ENCODE results near the gene CPSF4. TPM values are rescaled to one million over a fixed set of nuclear protein-coding genes. Genes with fewer than 3 reads are reported as not detected.
"Not testable (repeated sequence)": the region's sequence is repeated elsewhere in the genome, so short reads cannot be mapped to it uniquely, and the experiment has no call there.

The CPSF4 gene
- total RNA-seq, 2 donors from 2014 or later: 59.2 to 65.9 TPM

DNA sequence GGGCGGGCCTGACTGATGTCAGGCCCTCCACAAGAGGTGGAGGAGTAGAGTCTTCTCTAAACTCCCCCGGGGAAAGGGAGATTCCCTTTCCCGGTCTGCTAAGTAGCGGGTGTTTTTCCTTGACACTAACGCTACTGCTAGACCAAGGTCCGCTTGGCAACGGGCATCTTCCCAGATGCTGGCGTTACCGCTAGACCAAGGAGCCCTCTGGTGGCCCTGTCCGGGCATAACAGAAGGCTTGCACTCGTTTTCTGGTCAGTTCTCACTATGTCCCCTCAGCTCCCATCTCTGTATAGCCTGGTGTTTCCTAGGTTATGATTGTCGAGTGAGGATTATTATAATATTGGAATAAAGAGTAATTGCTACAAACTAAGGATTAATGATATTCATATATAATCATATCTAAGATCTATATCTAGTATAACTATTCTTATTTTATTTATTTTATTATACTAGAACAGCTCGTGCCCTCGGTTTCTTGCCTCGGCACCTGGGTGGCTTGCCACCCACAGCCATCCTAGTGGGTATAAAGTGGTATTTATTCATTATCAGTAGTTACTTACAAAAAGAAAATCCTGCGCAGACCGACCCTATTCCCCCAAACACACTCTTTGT lies 23.1 kb upstream of the CPSF4 start:
- not testable (repeated sequence) for H3K9me3 Mint-ChIP-seq; ATAC-seq (replicated peaks in 1 of 2); H3K27ac Mint-ChIP-seq; H3K27me3 Mint-ChIP-seq (ENCODE audit: low read depth); H3K4me3 Mint-ChIP-seq
- H3K4me1 Mint-ChIP-seq (ENCODE audit: low read depth): peaks cover 23% of the 10 kb centered on the region
- H3K36me3 Mint-ChIP-seq (ENCODE audit: insufficient read depth in 2 of 2): peaks cover 18 to 45% of the 10 kb centered on the region in 2 donors
- peak; percentile 30 to 43 for DNase-seq

DNA sequence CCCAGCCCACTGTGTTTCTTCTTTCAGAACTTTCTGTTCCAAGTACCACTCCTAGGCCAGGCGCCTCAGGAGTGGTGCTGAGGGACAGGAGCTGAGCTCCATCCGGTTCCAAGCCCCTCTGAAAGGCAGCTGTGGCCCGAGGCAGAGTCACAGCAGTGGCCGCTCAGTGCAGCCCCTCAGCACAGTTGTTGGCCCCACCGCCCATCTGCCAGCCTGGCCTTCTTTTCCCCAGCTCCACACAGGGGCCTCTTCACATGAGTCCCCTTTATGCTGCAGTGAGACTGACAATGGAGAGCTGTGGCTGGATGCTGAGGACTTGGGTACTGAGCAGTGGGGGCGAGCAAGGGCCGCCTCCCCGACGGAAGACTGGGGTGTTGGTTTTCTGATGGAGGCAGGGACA lies 20.5 kb upstream of the CPSF4 start:
- no peak overlapping the region for H3K27ac Mint-ChIP-seq
- H3K27me3 Mint-ChIP-seq (ENCODE audit: low read depth): no peaks in the 10 kb centered on the region
- H3K9me3 Mint-ChIP-seq: no peaks in the 10 kb centered on the region
- no peak overlapping the region for H3K4me3 Mint-ChIP-seq
- peaks cover 10 to 32% of the 10 kb centered on the region in 2 donors for H3K36me3 Mint-ChIP-seq (ENCODE audit: insufficient read depth in 2 of 2)
- H3K4me1 Mint-ChIP-seq (ENCODE audit: low read depth): peaks cover 18% of the 10 kb centered on the region
- ATAC-seq (replicated peaks in 1 of 2) (no peak), DNase-seq (no peak)

DNA sequence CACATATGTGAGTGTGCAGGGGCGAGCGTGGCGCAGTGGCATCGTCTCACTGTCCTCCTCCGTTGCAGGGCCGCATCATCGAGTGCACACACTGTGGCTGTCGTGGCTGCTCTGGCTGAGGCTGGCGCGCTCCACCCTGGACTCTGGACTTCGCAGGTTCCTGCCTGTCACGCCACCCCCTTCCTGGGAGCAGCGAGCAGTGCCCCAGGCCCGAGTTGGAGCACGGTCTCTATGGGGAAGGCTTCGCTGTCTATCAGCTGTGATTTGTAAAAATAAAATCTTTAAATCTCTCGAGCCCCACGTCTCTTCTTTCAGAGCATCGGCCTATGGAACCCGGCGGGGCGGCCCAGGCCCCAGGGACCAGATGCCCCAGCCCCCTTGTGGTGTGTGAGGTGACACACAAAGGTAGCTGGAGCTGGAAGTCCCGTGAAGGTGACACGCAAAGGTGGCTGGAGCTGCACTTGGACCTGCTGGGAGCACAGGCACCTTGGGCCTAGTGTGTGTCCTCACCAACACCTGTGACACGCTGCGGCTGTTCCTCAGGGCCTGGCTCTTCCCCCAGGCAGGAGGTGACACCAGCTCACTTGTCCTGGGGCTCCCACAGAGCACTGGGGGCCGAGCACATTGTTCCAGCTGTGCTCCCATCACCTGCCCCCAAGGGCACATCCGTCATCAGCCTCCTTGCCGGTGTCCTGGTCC lies 19.3 kb upstream of the CPSF4 start:
- H3K9me3 Mint-ChIP-seq: no peaks in the 10 kb centered on the region
- H3K36me3 Mint-ChIP-seq (ENCODE audit: insufficient read depth in 2 of 2): peaks cover 10 to 31% of the 10 kb centered on the region in 2 donors
- no peak for DNase-seq
- ATAC-seq (replicated peaks in 1 of 2): peak in 1 of 2 donors; percentile 24
- H3K27ac Mint-ChIP-seq: no peak overlapping the region
- H3K4me1 Mint-ChIP-seq (ENCODE audit: low read depth): peaks cover 18% of the 10 kb centered on the region
- H3K27me3 Mint-ChIP-seq (ENCODE audit: low read depth): no peaks in the 10 kb centered on the region
- H3K4me3 Mint-ChIP-seq: no peak overlapping the region

DNA sequence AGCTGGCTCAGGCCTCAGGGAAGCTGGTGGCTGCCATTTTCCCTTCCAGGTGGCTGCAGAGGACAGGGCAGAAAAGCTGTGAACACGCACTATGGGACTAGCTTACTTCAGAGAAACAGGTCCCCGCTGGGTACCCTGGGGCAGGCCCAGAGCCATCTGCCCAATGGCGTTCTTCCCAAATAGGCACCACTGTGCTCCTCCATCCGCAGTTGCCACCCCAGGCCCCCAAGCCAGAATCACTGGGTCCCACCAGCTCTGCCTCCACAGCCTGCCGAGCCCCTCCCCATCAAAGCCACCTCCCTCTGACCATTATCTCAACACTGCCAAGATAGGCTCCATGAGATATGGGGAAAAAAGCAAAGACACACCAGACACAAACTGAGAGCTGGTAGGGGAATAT lies 18.5 kb upstream of the CPSF4 start:
- Mint-ChIP-seq H3K27me3 (ENCODE audit: low read depth) (no peaks in the 10 kb centered on the region), H3K27ac (no peak overlapping the region), H3K36me3 (ENCODE audit: insufficient read depth in 2 of 2) (peaks cover 6 to 26% of the 10 kb centered on the region in 2 donors), H3K4me1 (ENCODE audit: low read depth) (peaks cover 15% of the 10 kb centered on the region), H3K9me3 (no peaks in the 10 kb centered on the region), H3K4me3 (no peak overlapping the region)
- ATAC-seq (replicated peaks in 1 of 2) (no peak), DNase-seq (no peak)

DNA sequence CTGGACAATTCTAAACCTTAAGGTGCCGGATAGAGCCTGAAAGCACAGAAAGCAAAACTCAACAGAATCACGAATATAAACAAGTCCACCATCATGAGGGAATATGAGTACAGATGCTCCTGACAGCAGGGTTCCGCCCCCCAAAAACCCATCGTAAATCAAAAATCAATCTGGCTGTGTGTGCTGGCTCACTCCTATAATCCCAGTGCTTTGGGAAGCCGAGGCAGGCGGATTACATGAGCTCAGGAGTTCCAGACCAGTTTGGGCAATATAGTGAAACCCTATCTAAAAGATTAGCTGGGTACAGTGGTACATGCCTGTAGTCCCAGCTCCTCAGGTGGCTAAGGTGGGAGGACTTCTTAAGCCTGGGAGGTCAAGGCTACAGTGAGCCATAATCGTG lies 17.8 kb upstream of the CPSF4 start:
- H3K36me3 Mint-ChIP-seq (ENCODE audit: insufficient read depth in 2 of 2): peaks cover 6 to 25% of the 10 kb centered on the region in 2 donors
- no peak overlapping the region for H3K4me3 Mint-ChIP-seq
- ATAC-seq (replicated peaks in 1 of 2) (no peak), DNase-seq (no peak)
- H3K27ac Mint-ChIP-seq: no peak overlapping the region
- H3K27me3 Mint-ChIP-seq (ENCODE audit: low read depth): no peaks in the 10 kb centered on the region
- peaks cover 10% of the 10 kb centered on the region for H3K4me1 Mint-ChIP-seq (ENCODE audit: low read depth)
- no peaks in the 10 kb centered on the region for H3K9me3 Mint-ChIP-seq

DNA sequence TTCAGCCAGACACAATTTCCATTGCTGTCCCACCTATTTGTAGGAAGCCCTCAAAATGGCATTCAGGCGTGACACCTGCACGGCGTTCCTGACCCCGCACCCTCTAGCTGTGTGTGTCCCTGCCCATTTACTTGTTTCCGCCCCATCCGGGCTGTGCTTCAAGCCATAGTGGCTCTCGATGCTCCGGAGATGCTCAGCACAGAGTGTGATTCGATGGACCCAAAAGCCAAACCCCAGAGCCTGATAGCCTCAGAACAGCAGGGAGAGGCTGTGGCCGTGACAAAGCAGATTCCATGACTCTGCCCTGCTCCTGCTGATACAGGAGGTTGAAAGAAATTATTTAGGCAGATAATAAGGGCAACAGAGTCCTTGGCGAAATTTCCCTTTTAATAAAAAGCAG lies 16.6 kb upstream of the CPSF4 start:
- Mint-ChIP-seq H3K4me1 (ENCODE audit: low read depth) (peaks cover 4% of the 10 kb centered on the region), H3K27me3 (ENCODE audit: low read depth) (no peaks in the 10 kb centered on the region), H3K4me3 (no peak overlapping the region), H3K27ac (no peak overlapping the region), H3K36me3 (ENCODE audit: insufficient read depth in 2 of 2) (peaks cover 6 to 13% of the 10 kb centered on the region in 2 donors), H3K9me3 (no peaks in the 10 kb centered on the region)
- DNase-seq: no peak
- no peak for ATAC-seq (replicated peaks in 1 of 2)

DNA sequence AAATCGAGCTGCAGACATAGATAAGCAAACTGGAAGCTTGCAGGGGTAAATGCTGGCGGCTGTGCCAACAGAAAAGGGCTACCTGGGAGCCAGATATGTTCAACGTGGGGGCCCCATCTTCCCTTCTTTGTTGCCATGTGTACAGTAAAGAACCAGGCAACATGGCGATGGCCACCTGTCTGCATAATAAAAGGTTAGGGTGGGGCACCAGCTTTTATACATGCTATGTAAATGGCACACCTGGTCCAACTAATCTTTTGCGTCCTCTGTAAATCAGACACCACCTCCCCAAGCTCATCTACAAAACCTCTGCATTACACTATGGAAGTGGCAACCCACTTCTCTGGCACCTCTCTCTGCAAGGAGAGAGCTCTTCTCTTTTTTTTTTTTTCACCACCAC lies 16.1 kb upstream of the CPSF4 start:
- Mint-ChIP-seq H3K4me1 (ENCODE audit: low read depth) (no peaks in the 10 kb centered on the region), H3K4me3 (no peak overlapping the region), H3K36me3 (ENCODE audit: insufficient read depth in 2 of 2) (peaks cover 3 to 8% of the 10 kb centered on the region in 2 donors), H3K27ac (no peak overlapping the region), H3K27me3 (ENCODE audit: low read depth) (no peaks in the 10 kb centered on the region), H3K9me3 (no peaks in the 10 kb centered on the region)
- ATAC-seq (replicated peaks in 1 of 2) (no peak), DNase-seq (no peak)

DNA sequence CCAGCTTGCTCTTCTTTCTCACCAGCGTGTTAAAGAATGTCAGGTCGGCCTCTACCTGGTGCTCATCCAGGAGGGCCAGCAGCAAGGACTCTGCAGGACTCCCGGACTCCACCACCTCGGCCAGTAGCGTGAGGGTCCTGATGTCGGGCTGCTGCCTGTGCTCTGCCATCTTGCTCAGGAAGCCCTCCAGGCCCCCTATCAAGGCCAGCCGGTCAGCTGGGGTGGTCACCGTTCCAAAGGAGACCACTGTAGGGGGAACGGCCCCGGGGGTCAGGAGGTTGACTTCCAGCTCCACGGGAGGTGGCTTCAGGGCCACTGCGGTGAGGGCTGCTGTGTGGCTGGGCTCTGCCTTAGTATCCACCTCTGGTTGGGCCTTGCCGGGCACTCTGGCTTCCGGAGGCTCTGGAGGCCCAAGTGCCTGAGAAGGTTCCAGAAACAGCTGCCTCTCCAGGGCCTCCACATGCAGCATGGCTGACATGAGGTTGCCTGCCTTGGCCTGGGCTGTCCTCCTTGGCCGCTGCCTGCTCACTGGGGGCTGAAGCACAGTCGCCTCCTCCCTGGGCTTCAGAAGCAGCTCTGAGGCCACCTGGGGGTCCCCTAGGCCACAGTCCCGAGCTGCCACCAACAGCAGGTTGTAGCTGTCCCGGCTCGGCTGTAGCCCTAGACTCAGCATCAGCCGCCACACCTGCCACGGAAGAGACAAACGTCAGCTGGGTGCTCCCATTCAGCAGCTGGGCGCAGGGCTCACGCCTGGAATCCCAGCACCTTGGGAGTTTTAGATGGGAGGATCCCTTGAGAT lies 13.6 kb upstream of the CPSF4 start:
- no peak overlapping the region for H3K27ac Mint-ChIP-seq
- no peaks in the 10 kb centered on the region for H3K27me3 Mint-ChIP-seq (ENCODE audit: low read depth)
- no peak overlapping the region for H3K4me3 Mint-ChIP-seq
- ATAC-seq (replicated peaks in 1 of 2) (no peak), DNase-seq (no peak)
- no peaks in the 10 kb centered on the region for H3K4me1 Mint-ChIP-seq (ENCODE audit: low read depth)
- no peaks in the 10 kb centered on the region for H3K9me3 Mint-ChIP-seq
- H3K36me3 Mint-ChIP-seq (ENCODE audit: insufficient read depth in 2 of 2): peaks cover 4% of the 10 kb centered on the region in 2 donors

DNA sequence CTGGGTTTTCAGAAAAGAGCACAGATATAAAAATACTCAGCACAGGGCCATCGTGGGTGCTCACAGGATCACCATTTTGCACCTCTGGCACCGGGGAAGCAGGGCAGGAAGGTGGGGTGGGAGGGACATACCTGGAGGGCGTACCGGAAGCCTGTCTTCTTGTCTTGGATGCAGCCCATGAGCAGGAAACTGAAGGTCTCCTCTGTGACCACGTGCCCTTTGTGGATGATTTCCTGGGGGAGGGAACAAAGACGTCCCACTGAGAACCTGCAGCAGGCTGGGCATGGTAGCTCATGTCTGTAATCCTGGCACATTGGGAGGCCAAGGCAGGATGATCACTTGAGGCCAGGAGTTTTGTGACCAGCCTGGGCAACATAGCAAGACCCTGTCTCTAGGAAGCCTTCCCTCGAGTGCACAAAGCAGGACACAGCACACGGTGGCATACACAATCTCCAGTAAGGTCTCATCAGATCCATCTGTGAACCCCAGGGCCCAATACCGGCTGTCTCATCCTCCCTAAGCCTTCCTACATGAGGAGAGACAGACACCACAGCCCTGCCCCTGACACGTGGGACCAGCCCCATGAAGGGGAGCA lies 9.7 kb upstream of the CPSF4 start:
- no peak overlapping the region for H3K27ac Mint-ChIP-seq
- H3K27me3 Mint-ChIP-seq (ENCODE audit: low read depth): no peaks in the 10 kb centered on the region
- H3K36me3 Mint-ChIP-seq (ENCODE audit: insufficient read depth in 2 of 2): peaks cover 4 to 9% of the 10 kb centered on the region in 2 donors

DNA sequence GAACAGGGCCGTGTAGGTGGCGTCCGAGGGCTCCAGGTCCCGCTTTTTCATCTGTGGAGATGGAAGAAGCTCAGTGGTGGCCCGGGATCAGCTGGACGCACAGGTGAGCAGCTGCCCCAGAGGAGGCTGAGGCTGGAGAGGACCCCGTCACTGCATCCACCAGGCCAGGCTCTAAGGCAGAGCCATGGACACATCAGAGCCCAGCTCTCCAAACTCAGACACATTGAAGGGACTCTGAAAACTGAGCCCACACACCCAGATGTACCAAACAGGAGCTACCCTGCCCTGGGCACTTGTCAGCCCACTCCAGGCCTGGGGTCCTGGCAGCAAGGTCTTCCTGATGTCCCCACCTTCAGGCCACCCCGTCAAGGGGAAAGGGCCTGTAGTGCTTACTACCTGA lies 9.0 kb upstream of the CPSF4 start:
- no peaks in the 10 kb centered on the region for H3K9me3 Mint-ChIP-seq
- peaks cover under 1% of the 10 kb centered on the region for H3K4me1 Mint-ChIP-seq (ENCODE audit: low read depth)
- H3K27me3 Mint-ChIP-seq (ENCODE audit: low read depth): no peaks in the 10 kb centered on the region
- H3K4me3 Mint-ChIP-seq: no peak overlapping the region
- ATAC-seq (replicated peaks in 1 of 2) (no peak), DNase-seq (no peak)
- peaks cover 4 to 9% of the 10 kb centered on the region in 2 donors for H3K36me3 Mint-ChIP-seq (ENCODE audit: insufficient read depth in 2 of 2)
- H3K27ac Mint-ChIP-seq: no peak overlapping the region

More for the DNA sequence above, 9.7 kb upstream of the CPSF4 start:
- Mint-ChIP-seq H3K4me3 (no peak overlapping the region), H3K4me1 (ENCODE audit: low read depth) (no peaks in the 10 kb centered on the region), H3K9me3 (no peaks in the 10 kb centered on the region)
- DNase-seq: no peak
- ATAC-seq (replicated peaks in 1 of 2): no peak

DNA sequence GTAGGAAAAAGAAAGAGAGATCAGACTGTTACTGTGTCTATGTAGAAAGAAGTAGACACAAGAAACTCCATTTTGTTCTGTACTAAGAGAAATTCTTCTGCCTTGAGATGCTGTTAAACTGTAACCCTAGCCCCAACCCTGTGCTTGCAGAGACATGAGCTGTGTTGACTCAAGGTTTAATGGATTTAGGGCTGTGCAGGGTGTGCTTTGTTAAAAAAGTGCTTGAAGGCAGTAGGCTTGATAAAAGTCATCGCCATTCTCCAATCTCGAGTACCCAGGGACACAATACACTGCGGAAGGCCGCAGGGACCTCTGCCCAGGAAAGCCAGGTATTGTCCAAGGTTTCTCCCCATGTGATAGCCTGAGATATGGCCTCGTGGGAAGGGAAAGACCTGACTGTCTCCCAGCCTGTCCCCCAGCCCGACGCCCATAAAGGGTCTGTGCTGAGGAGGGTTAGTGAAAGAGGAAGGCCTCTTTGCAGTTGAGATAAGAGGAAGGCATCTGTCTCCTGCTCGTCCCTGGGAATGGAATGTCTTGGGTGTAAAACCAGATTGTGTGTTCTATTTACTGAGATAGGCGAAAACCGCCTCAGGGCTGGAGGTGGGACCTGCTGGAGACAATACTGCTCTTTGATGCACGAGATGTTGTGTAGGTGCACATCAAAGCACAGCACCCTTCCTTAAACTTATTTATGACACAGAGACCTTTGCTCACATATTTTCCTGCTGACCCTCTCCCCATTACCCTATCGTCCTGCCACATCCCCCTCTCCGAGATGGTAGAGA lies 6.8 kb upstream of the CPSF4 start:
- Mint-ChIP-seq H3K36me3 (ENCODE audit: insufficient read depth in 2 of 2) (peaks cover 4 to 11% of the 10 kb centered on the region in 2 donors), H3K4me1 (ENCODE audit: low read depth) (peaks cover 11% of the 10 kb centered on the region)
- H3K27me3 Mint-ChIP-seq (ENCODE audit: low read depth); H3K9me3 Mint-ChIP-seq; H3K27ac Mint-ChIP-seq; DNase-seq; ATAC-seq (replicated peaks in 1 of 2); H3K4me3 Mint-ChIP-seq: not testable (repeated sequence)

DNA sequence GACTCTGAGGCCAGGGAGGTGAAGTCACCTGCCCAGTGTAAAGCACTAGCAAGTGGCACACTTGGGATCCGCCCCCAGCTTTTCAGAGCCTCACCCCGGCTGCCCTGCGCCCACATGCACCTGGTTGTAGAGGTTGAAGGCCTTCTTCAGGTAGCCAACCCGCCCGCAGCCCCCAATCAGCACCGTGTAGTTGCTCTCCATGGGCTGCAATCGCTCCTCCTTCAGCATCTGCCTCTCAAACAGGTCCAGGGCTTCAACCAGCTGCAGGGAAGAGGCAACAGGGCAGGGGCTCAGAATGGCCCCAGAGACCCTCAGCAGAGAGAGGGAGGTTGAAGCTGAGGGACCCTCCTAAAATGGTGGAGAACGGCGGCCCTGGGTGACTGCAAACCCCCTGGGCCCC lies 5.6 kb upstream of the CPSF4 start:
- ATAC-seq (replicated peaks in 1 of 2) (no peak), DNase-seq (no peak)
- H3K36me3 Mint-ChIP-seq (ENCODE audit: insufficient read depth in 2 of 2): peaks cover 4 to 9% of the 10 kb centered on the region in 2 donors
- no peak overlapping the region for H3K4me3 Mint-ChIP-seq
- H3K9me3 Mint-ChIP-seq: no peaks in the 10 kb centered on the region
- H3K4me1 Mint-ChIP-seq (ENCODE audit: low read depth): peaks cover 19% of the 10 kb centered on the region
- H3K27me3 Mint-ChIP-seq (ENCODE audit: low read depth): no peaks in the 10 kb centered on the region
- no peak overlapping the region for H3K27ac Mint-ChIP-seq

Measured in activated T-cell treated with anti-CD3 and anti-CD28 coated beads, Interleukin-2, amount 50 U/mL, for 72 hours (primary cell).